Neutrophil (primary cell): Measurements from ENCODE around the gene INPP4B.

ENCODE experiments used
- H3K27ac ChIP-seq: fragments of 200-600 bp; sonication (generic); 2 replicates; pipeline ENCODE4 v1.5.1; 2016; ENCODE audit warnings: mild to moderate bottlenecking, moderate library complexity
- H3K27me3 ChIP-seq: fragments of 200-600 bp; sonication (generic); 2 replicates; pipeline ENCODE4 v1.6.0; 2016; ENCODE audit warnings: mild to moderate bottlenecking
- H3K36me3 ChIP-seq: fragments of 200-600 bp; sonication (generic); 2 replicates; pipeline ENCODE4 v1.5.1; 2017
- H3K4me1 ChIP-seq, 2 experiments: fragments of 200-600 bp in 1 of 2; sonication (generic) in 1 of 2; 1 replicate in 1 of 2; 2 replicates in 1 of 2; pipeline versions ENCODE4 v1.5.1 to v1.6.1; 2013 to 2016; ENCODE audit warnings: low read depth in 1 of 2, low read length in 1 of 2, mild to moderate bottlenecking in 1 of 2, moderate library complexity in 1 of 2; ENCODE audit not compliant: control insufficient read depth in 1 of 2, insufficient read depth in 1 of 2
- H3K4me3 ChIP-seq, 2 experiments: fragments of 200-600 bp in 1 of 2; sonication (generic) in 1 of 2; 1 replicate in 1 of 2; 2 replicates in 1 of 2; pipeline ENCODE4 v1.5.1; 2013 to 2016; ENCODE audit warnings: low read depth in 1 of 2, low read length in 1 of 2, mild to moderate bottlenecking in 1 of 2, moderate library complexity in 1 of 2
- H3K9me3 ChIP-seq: fragments of 200-600 bp; sonication (generic); 2 replicates; pipeline ENCODE4 v1.5.1; 2016
- TF ChIP-seq, protein P1 (sequence below): fragments of 200-600 bp; sonication (generic); IDR thresholded peaks from 2 replicates; pipeline ENCODE4 v1.5.1; 2016; ENCODE audit warnings: antibody characterized with exemption

The INPP4B gene

GRCh38 chr4:142035566-142035965 lies 810.5 kb downstream of the INPP4B start:
- H3K27me3 ChIP-seq: no peaks in the 10 kb centered on the region
- no peaks in the 10 kb centered on the region for H3K4me1 ChIP-seq
- no peak overlapping the region for H3K27ac ChIP-seq
- TF ChIP-seq, protein P1, sequence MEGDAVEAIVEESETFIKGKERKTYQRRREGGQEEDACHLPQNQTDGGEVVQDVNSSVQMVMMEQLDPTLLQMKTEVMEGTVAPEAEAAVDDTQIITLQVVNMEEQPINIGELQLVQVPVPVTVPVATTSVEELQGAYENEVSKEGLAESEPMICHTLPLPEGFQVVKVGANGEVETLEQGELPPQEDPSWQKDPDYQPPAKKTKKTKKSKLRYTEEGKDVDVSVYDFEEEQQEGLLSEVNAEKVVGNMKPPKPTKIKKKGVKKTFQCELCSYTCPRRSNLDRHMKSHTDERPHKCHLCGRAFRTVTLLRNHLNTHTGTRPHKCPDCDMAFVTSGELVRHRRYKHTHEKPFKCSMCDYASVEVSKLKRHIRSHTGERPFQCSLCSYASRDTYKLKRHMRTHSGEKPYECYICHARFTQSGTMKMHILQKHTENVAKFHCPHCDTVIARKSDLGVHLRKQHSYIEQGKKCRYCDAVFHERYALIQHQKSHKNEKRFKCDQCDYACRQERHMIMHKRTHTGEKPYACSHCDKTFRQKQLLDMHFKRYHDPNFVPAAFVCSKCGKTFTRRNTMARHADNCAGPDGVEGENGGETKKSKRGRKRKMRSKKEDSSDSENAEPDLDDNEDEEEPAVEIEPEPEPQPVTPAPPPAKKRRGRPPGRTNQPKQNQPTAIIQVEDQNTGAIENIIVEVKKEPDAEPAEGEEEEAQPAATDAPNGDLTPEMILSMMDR: no peak
- no peak overlapping the region for H3K4me3 ChIP-seq
- no peaks in the 10 kb centered on the region for H3K36me3 ChIP-seq
- H3K9me3 ChIP-seq: no peaks in the 10 kb centered on the region

GRCh38 chr4:142034101-142034500 lies 812.0 kb downstream of the INPP4B start:
- no peak overlapping the region for H3K4me3 ChIP-seq
- H3K4me1 ChIP-seq: no peaks in the 10 kb centered on the region
- TF ChIP-seq, protein P1: no peak
- no peaks in the 10 kb centered on the region for H3K36me3 ChIP-seq
- no peaks in the 10 kb centered on the region for H3K9me3 ChIP-seq
- H3K27me3 ChIP-seq: no peaks in the 10 kb centered on the region
- H3K27ac ChIP-seq: no peak overlapping the region

DNA sequence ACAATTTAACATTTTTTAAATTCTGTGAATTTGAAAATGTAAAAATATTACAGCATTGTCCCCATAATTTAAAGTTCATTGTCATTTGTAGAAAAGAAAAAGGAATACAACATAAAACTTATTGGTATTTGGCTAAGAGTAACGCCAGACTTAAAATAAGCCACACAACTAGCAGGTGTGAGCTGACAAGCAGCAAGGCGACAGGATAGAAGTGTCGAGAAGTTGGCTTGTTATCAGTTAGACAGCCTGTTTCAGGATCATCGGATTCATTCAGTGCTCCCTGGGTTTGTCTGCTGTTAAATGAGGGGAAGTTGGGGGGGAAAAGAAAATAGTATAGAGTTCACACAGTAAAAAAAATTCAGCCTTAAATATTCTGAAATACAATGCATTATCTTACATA lies 816.1 kb downstream of the INPP4B start:
- no peak overlapping the region for H3K27ac ChIP-seq
- TF ChIP-seq, protein P1: no peak
- H3K9me3 ChIP-seq: no peaks in the 10 kb centered on the region
- H3K27me3 ChIP-seq: no peaks in the 10 kb centered on the region
- no peak overlapping the region for H3K4me3 ChIP-seq
- H3K36me3 ChIP-seq: no peaks in the 10 kb centered on the region
- no peaks in the 10 kb centered on the region for H3K4me1 ChIP-seq

DNA sequence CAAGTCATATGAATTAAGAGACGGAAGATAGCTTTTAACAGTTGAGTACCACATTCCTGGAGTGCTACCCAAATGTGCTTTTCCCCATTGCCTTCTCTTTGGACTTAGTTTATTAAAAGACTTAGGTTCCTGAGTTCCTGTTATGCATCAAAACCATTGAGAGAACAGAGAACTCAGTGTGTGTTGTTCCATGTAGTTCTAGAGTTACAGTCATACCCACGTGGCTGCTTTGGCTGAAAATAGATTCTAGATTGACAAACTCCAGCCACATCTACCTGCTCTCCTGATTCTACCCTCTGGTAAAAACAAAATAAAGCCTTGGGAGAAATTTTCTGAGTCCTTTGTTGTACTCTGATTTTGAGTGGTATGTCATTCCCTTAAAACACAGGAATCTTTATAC lies 824.3 kb downstream of the INPP4B start:
- TF ChIP-seq, protein P1: no peak

GRCh38 chr4:142021181-142021580 lies 824.9 kb downstream of the INPP4B start:
- no peaks in the 10 kb centered on the region for H3K4me1 ChIP-seq
- H3K36me3 ChIP-seq: no peaks in the 10 kb centered on the region
- H3K9me3 ChIP-seq: no peaks in the 10 kb centered on the region
- TF ChIP-seq, protein P1: no peak
- no peak overlapping the region for H3K4me3 ChIP-seq
- no peak overlapping the region for H3K27ac ChIP-seq
- H3K27me3 ChIP-seq: no peaks in the 10 kb centered on the region

More for the DNA sequence above, 824.3 kb downstream of the INPP4B start:
- Histone ChIP-seq H3K27ac (no peak overlapping the region), H3K4me3 (no peak overlapping the region), H3K4me1 (no peaks in the 10 kb centered on the region), H3K27me3 (no peaks in the 10 kb centered on the region), H3K9me3 (no peaks in the 10 kb centered on the region), H3K36me3 (no peaks in the 10 kb centered on the region)

DNA sequence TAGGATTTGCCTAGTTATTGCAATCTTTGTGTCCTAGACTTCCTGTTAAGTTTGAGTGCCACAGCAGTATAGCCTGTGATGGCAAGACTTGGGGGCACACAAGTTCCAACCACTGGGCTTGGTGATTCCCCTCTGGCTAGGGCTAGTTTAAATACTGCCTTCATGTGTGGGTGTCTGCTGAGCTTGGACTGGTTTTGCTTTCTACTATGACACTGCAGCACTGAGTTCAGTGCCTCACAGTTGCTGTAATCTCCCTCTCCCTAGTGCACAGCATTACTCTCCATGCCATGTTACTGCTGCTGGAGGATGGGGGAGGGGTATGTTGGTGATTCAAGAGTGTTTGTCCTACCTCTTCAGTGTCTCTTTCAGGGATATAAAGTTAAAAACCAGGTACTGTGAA lies 830.1 kb downstream of the INPP4B start:
- Histone ChIP-seq H3K27me3 (no peaks in the 10 kb centered on the region), H3K4me3 (no peak overlapping the region), H3K27ac (no peak overlapping the region), H3K36me3 (no peaks in the 10 kb centered on the region), H3K9me3 (no peaks in the 10 kb centered on the region), H3K4me1 (no peaks in the 10 kb centered on the region)
- TF ChIP-seq, protein P1: no peak
